NCI-H1436 (cell line): Measurements from ENCODE around the gene OPRD1.
"Not testable (repeated sequence)": the region's sequence is repeated elsewhere in the genome, so short reads cannot be mapped to it uniquely, and the experiment has no call there.

Experiments used
- DNase-seq: peaks from one replicate; lab custom pipeline; 2025; lab: John Stamatoyannopoulos, UW

Gene OPRD1

DNA sequence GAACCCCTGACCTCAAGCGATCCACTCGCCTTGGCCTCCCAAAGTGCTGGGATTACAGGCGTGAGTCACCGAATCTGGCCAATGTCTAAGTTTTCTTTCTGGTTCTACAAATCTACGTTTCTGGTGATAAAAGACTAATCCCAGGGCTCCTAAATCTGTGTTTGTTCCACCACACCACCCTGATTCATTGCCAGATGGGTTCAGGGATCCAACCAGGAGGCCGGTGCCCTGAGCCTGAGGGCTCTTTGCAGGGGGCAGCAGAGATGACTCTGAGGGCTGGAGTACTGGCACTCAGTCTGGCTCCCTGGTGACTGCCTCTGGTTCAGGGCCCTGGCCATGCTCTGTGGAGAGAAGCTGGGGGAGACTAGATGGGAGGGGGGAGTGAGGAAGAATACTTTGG lies 10.5 kb upstream of the OPRD1 start:
- DNase-seq, result no peak

DNA sequence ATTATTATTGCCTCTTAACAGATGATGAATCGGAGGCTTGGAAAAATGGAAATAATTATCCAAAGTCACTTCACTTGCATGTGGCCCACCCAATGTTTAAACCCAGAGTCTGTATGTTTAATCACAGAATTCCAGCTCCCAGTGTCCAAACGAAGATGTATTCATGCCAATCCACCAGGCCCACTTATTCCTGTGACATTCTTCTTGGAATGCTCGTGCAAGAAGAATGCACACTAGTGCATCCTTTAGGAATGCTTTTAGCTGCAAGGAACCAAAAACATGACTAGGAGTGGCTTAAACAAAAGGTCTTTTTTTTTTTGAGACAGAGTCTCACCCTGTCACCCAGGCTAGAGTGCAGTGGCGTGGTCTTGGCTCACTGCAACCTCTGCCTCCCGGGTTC lies 8.9 kb upstream of the OPRD1 start:
- DNase-seq, result no peak

DNA sequence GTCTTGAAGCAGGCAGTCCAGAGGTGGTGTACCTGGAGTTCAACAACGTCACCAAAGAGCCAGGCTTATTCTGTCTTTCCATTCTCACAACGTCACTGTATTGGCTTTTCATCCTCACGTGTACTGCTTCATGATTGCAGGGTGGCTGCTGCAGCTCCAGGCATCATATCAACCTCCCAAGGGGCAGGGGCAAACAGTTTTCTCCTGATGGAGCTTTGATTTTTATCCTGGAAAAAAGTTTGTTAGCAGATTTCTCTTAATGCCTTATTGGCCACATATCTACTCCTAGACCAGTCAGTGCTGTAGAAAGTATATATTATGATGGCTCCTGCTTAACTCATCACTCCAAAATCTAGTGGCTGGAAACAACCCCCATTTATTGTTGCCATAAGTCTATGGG lies 8.3 kb upstream of the OPRD1 start:
- DNase-seq, result no peak

DNA sequence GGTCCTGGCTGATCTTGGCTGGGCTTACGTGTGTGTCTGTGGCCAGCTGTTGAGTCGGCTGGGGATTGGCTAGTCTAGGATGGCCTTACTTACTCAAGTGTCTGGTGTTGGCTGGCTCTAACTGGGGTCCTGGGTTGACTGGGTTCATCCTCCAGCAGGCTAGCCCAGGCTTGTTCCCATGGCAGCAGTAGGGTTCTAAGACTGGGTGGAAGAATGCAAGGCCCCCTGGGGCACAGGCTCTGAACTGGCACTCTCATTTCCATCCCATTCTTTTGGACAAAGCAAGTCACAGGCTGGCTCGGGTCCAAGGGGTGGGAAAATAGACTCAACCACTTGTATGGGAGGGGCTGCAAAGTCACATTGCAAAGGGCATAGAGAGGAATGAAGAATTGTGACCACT lies 7.9 kb upstream of the OPRD1 start:
- no peak for DNase-seq

DNA sequence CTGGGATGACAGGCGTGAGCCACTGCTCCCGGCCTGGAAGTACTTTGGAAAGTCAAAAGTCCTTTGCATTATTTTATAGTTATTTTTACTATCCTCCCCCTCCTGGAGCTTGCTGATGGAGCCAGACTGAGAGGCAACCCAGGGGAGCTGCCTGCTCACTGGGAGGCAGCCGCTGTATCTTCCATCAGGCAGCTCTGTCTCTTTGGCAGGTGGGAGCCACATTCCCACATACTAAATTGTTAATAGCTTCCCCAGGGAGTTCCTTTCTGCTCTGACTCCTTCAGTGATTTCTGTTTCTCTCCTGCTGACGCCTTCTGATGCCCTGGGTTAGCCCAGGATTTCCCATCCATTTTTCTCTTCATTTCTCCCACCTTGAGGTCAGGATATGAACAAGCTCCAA lies 4.9 kb upstream of the OPRD1 start:
- no peak for DNase-seq

DNA sequence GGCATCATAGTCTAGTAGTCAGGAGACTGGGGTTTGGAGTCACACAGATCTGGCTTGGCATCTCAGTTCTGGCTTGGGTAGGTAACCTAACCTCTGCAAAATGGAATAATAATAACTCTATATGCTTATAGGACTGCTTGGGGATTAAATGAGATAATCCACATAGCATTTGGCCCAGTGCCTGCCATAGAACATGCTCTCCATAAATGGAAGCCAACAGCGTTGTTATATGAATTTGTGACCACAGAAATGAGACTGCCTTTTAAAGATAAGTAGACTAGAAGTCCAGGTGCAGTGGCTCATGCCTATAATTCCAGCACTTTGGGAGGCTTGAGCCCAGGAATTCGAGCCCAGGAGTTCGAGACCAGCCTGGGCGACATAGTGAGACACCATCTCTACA lies 4.0 kb upstream of the OPRD1 start:
- no peak for DNase-seq

DNA sequence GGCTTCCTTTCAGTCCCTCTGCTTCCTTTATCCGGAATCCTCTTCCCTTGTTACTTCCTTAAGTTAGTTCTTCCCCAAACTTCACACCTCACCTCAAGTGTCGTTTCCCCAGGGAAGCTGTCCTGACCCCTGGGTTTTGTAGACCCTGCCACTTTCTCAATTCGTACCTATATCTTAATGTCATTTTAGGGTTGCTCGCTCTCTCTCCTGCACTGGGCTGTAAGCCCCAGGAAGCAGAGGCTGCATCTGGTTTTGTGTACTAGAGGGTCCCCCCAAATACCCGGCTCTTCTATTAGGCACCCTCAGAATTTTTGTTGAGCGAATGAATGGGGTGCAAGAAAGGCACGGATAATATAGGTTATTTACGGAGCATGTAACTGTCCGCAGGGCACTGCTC lies 603 bp upstream of the OPRD1 start:
- no peak for DNase-seq

DNA sequence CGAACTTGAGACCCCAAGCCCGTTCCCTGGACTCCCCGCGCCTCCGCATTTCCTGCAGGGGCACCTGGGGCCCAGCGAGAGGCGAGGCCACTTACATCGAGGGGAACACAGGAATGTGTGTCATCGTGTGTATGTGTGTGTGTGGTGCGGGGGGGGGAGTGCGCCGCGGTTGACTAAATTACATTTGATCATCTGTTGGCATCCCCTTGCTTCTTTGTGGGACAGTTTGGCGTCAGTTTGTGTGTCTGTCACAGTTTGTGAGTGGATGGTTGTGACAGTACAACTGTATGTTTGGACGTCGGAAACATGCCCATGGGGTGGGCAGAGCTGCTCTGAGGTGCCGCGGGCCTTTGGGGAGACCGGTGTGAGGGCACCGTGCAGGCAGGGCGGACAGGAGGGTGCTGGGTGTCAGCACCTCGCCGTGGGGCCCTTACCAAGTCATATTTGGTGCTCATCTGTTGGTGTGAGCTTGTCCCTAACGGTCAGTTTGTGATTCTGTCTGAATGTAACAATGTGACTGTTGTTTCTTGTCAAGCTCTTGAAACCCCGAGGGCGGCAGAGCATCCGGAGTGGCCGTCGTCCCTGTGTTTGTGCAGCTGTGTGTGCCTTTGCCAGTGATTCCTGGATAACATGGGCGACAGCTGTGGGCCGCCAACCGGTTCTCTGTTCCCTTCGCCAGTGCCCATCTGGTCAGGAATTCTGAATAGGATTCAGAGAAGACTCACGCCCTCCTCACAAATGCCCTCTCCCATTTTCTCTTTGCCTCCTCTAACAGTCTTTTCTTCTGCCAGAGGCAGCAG lies 899 bp downstream of the OPRD1 start:
- DNase-seq, result no peak

DNA sequence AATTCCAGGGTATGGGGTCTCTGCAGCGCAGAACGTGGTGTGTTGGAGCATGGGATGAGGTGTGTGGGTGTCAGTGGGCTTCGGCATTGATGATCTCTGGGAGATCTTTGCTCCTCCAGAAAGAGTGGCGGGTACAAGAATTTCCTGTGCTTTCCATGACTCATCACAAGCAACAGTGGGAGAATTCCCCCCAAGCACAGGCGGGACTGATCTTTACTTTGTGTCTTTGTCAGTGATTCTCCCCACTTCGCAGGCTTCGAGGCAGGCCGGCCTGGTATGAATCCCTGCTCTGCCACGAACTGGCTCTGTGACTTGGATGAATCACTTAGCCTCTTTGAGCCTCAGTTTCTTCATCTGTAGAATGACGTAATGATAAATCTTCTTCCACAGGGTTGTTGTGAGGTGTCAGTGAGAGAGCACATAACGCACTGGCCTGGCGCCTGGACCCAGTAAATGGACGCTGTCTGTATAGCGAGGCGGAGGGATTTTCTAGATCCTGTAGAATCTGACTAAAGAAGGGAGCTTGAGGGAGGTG lies 2.0 kb downstream of the OPRD1 start:
- no peak for DNase-seq

DNA sequence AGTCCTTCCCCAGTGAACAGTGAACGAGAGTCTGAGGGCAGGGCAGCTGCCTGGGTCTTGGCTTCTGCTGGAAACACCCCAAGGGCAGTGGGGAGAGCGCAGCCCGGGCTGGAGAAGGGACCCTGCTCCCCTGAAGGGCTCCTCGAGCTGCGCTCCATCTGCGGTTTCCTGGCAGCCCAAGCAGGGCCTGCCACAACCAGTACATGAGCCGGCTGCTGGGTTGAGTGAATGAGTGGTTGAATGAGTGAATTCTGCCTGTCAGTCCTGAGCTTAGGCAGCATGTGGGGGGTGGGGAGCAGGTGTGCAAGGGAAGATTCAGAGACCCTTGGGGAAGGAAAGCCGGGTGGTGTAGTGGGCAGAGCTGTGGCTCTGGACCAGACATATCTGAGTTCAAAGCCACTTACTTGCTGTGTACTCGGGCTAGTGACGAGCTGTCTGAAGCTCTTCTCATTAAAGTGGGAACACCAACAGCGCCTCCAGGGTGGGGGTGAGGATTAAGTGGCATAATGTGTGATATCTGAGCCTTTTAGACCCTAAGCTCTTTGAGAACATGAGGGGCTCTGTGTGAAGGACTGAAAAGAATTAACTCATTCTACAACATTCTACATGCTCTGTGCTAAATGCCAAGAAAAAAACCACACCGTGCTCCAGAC lies 3.7 kb downstream of the OPRD1 start:
- DNase-seq, result no peak

DNA sequence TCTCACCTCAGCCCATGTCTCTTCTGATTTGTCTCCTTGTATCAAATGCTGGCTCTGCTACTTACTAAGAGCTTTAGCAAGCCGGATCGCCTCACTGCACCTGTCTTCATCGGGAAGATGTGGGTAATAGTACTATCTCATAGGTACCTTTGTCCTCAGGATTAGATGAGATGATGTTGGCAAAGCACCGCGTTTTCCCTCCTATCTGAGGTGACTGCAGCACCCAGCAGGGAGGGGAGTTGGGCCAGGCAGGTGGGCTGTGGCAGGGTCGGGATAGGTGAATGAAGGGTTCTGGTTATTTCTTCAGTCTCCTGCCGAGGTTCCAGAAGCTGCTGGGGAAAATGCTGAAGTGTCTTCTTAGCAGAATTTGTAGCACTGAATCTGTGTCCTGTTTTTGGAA lies 5.2 kb downstream of the OPRD1 start:
- DNase-seq, result no peak

DNA sequence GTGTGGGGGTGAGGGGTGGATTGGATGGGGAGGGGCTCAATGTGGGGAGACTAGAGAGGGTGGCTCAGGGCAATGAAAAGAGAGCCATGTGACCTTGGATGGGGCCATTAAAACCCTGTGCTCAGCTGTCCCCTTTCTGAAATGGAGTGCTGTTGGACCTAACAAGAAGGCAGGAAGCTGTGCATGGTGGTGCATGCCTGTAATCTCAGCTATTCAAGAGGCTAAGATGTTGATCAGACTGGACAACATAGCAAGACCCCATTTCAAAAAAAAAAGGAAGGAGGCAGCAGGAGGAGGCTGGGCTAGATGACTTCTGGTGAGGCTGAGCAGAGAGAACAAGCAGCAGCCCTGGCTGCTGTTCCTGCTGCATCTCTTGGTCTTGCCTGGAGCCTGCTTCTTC lies 7.0 kb downstream of the OPRD1 start:
- no peak for DNase-seq

DNA sequence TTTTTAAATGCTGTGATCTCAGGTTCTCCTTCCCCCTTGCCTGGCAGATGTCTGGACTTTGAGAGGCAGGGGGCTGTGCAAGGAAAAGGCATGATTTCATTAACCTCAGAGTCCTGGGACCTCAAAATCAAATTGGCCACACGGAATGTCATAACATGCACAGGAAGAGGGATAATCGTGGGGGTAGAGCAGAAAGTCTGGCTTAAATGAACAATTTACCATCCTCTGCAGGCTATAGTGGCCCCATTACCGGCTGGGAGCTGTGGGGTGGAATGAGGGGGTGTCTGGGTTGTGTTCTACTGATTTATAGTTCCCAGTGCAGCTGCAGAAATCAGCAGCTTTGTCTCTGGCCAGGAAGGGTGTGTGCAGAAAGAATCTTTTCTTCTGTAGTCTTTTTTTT lies 10.8 kb downstream of the OPRD1 start:
- DNase-seq, result no peak

DNA sequence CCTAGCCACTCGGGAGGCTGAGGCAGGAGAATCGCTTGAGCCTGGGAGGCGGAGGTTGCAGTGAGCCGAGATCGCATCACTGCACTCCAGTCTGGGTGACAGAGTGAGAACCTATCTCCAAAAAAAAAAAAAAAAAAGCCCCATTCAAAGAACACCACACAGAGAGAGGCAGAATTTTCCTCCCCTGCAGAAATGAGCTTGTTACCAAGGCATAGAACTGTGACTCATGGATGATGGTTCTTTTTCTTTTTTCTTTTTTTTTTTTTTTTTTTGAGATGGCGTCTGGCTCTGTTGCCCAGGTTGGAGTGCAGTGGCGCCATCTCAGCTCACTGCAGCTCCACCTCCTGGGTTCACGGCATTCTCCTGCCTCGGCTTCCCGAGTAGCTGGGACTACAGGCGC lies 12.1 kb downstream of the OPRD1 start:
- DNase-seq, result not testable (repeated sequence)

DNA sequence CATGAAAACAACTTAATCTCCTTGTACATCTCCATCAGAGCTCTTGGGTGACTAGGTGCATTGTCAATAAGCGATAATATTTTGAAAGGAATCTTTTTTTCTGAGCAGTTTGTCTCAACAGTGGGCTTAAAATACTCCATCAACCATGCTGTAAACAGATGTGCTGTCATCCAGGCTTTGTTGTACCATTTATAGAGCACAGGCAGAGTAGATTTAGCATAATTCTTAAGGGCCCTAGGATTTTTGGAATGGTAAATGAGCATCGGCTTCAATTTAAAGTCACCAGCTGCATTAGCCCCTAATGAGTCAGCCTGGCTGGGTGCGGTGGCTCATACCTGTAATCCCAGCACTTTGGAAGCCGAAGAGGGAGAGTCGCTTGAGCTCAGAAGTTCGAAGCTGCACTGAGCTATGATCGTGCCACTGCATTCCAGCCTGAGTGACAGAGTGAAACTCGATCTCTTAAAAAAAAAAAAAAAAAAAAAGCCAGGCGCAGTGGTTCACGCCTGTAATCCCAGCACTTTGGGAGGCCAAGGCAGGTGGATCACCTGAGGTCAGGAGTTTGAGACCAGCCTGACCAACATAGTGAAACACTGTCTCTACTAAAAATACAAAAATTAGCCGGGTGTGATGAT lies 16.4 kb downstream of the OPRD1 start:
- DNase-seq, result not testable (repeated sequence)

DNA sequence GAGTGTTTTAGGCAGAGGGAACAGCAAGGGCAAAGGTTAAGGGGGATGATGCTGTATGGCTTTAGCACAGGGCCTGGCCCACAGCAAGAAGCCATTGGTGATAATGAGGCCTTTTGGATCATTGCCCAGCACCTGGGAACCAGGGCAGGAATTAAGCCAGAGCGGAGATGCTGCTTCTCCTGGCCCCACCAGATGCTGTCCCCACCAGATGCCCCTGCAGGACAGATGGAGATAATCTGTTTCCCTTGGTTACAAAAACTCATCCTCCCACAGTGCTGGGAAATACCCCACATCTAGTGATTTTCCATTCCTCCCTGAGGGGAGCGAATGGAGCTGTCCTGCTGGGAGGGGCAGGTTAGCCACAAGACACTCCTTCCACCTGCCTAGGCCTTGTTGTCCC lies 18.8 kb downstream of the OPRD1 start:
- DNase-seq, result no peak

DNA sequence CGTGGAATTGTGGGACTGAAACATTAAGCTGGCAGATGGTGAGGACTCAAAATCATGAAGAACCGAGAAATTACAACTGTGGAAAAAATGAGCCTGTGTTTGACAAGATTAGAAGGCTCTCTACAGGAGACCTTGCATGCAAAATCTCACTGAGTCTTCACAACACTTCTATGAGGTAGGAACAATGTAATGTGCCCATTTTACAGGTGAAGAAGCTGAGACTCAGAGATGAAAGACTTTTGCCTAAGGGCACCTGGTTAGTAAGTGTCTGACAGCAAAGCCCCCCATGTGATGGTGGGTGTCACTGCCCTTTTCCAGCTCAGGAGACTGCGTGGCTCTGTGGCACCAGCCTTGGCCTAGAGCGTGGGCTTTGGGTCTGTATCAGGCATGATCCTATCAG lies 21.0 kb downstream of the OPRD1 start:
- no peak for DNase-seq

DNA sequence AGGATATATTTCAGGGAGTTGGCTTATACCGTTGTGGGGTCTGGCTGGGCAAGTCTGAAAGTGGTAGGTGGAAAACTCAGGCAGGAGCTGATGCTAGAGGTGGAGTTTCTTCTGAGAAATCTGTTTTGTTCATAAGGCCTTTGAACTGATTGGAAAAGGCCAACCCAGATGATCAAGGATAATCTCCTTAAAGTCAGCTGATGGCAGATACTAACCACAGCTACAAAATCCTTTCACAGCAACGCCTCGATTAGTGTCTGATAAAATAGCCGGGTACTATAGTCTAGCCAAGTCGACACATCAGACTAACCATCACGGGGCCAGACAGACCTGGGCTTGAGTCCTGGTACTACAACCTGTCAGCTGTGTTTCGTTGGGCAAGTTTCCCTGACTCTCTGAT lies 21.4 kb downstream of the OPRD1 start:
- no peak for DNase-seq

DNA sequence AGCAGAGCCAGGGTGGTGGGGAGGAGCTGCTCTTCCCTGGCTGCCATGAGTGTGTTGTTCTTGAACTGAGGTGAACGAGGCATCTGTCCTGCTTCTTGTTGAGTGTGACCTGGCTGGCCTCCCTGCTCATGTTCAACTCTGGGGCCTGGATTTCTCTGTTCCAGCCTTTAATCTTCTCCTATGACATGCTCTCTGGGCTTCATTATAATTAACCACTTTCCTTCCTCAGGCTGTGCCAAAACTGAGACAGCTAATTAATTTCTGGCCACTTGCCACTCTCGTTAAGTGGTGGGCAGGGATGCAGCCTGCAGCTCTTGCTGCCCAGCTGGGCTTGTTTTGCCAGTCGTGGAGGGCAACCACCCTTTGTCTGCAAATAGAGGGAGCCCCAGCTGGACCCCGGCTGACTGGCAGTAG lies 23.3 kb downstream of the OPRD1 start:
- DNase-seq, result peak; percentile 47

DNA sequence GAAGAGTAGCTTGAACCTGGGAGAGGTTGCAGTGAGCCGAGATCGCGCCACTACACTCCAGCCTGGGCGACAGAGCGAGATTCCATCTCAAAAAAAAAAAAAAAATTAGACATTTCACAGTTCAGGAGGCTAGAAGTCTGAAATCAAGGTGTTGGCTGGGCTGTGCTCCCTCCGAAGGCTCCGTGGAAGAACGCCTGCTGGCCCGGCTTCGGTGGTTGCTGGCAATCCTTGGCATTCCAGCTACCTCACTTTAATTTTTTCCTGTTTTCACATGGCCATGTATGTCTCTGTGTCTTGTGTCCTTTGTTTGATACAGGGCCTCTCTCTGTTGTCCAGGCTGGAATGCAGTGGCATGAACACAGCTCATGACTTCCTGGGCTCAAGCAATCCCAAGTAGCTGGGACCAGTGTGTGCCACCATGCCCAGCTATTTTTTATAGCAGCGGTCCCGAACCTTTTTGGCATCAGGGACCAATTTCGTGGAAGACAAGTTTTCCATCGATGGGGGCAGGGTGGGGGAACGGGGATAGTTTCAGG lies 24.5 kb downstream of the OPRD1 start:
- no peak for DNase-seq

DNA sequence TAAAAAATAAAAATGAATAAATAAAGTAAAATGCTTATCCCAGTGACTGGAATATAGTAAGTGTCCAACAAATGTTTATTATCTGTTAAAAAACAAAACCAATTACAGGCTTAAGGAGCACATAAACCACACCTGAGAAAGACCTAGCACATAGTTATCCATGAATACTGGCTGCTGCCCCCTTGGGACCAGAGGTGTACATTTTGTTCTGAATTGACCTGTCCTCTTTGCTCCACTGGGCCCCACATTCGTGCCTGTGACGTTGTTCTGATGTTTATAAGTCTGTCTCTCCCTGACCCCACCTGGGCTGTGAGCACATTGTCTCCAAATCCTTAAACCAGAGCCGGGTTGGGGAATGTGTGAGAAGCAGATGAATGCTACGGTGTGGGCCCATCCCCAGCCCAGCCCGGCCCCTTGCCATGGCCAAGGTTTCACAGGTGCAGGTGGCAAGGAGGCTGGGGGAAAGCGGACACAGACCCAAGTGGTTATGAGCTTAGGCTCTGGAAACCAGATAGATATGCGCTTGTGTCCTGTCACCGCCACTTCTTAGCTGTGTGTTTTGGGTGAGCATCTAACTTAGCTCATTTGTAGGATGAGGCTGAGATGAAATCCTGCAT lies 29.1 kb downstream of the OPRD1 start:
- DNase-seq, result no peak

DNA sequence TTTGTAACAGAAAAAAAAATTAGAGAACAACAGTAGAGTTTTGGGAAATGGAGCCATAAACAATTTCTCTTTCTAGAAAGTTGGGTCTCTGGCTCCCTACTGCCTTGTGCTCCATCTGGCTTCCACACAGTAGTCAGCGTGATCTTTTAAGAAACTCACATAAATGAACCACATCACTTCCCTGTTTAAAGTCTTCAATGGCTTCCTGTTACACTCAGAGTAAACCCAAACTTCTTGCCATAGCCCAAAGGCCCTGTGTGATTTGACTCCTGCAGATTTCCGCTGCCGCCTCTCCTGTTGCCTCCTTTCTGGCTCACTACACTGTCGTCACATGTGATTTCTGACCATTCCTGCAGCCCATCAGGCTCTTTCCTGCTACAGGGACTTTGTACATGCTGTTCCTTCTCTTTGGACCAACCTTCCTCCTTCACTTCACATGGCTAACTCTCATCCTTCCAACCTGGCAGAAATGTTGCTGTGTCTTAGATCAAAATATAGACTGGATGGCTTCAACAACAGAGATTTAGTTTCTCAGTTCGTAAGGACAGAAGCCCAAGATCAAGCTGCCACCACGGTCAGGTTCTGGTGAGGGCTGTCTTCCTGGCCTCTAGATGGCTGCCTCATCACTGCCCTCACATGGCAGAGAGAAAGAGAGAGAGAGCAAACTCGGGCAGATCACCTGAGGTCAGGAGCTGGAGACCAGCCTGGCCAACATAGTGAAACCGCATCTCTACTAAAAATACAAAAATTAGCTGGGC lies 34.0 kb downstream of the OPRD1 start:
- DNase-seq, result no peak
